ENCODE measurements around the gene INCA1.

DNA sequence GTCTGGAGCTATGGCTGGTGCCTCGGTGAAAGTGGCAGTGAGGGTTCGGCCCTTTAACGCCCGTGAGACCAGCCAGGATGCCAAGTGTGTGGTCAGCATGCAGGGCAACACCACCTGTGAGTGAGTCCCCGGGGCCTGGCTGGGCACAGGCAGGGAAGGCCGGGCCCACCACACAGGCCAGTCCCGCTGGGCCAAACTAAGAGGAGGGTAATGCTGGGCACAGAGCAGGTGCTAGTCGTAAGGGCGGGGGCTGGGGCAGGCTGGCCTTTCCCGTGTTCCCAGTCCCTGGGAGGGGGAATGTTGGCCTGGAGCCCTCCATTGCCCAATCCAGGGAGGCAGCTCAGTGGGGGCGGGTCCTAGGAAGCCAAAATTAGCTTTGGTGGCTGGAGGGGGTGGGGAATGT is 2.9 kb upstream of the INCA1 start:
- TF ChIP-seq CTCF (IDR thresholded peaks at IDR 0.05) (no peak), POLR2A (IDR thresholded peaks at IDR 0.05) (no peak)
